Activated CD4-positive, alpha-beta T cell treated with anti-CD3 and anti-CD28 coated beads, Interleukin-2, amount 10 ng/mL, durations not matched to agents 7 days and 5 days (primary cell): ENCODE results near the gene PRR33. TPM values are rescaled to one million over a fixed set of nuclear protein-coding genes. Genes with fewer than 3 reads are reported as not detected.

Source experiments
- CTCF ChIA-PET: fragments of 350-600 bp; sonication (Branson Sonifier 250); formaldehyde crosslinking; loops from one replicate; lab custom pipeline; 2021; ENCODE audit warnings: antibody characterized with exemption; lab: Charles Lee
- POLR2A ChIA-PET: fragments of 350-600 bp; sonication (Branson Sonifier 250); formaldehyde crosslinking; loops from one replicate; lab custom pipeline; 2021; ENCODE audit warnings: antibody characterized with exemption; lab: Charles Lee
- DNase-seq: peaks from one replicate; pipeline ENCODE4 v3.0.0-alpha.2; 2020
- H3K27ac Mint-ChIP-seq: one replicate; pipeline ENCODE4 v1.8.0; 2021; ENCODE audit warnings: mild to moderate bottlenecking, moderate library complexity, mixed read lengths
- H3K27me3 Mint-ChIP-seq: one replicate; pipeline ENCODE4 v1.8.0; 2021; ENCODE audit warnings: mixed read lengths
- H3K36me3 Mint-ChIP-seq: one replicate; pipeline ENCODE4 v1.8.0; 2021; ENCODE audit warnings: low read depth, mixed read lengths
- H3K4me1 Mint-ChIP-seq: one replicate; pipeline ENCODE4 v1.8.0; 2021; ENCODE audit warnings: mixed read lengths
- H3K4me3 Mint-ChIP-seq: one replicate; pipeline ENCODE4 v1.8.0; 2021; ENCODE audit warnings: mild to moderate bottlenecking, moderate library complexity, mixed read lengths
- H3K9me3 Mint-ChIP-seq: one replicate; pipeline ENCODE4 v1.8.0; 2021; ENCODE audit warnings: mixed read lengths
- total RNA-seq, 2 experiments: library from RNA; stranded (reverse); gene quantifications; one replicate each; pipeline ENCODE4 v1.2.3, GENCODE V29; 2021

The PRR33 gene
- total RNA-seq, 2 experiments from 2014 or later: 0.05 TPM; not detected in 1

DNA sequence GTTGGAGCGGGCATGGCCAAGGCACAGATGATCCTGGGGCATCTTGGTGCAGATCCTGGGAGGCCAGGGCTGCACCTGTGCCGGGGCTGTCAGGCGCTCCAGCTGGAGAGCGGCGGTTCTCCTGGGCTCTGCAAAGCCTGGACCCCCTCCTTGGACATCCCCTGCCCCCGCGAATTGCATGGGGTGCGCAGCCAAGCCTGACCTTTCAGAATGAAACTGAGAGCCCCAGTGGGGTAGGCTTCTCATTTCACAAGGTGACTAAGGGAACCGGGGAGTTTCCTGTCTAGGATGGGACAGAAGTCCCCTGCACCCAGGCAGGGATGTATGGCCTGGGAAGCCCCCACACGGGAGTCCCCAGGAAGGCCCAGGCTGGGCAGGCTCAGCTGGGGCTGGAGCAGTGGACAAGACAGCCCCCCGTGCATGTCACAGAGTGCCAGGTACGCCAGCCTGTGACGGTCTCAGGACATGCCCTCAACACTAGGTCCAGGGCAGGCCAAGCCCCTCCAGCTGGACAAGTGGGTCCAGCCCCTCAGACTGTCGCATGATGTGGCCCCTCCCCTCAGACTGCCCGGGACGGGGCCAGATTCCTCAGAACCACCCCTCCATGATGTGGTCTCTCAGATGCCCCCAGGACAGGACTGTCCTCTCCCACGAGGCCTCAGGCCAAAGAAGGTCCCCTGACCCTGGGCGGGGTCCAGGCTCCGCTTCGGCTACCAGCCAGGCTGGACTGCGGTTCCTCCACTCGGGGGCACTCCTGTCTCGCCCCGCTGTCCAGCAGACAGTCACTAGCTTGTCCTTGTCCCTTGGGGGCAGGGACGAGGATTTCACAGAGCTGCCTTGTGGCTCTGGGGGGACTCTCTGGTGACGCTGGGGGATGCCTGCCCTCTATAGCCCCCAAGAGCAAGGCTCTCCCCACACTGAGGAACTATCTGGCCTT, 36.5 kb downstream of the PRR33 start:
- Mint-ChIP-seq H3K4me3 (peak overlapping the region; percentile 99), H3K36me3 (peaks cover 32% of the 10 kb centered on the region), H3K27me3 (no peaks in the 10 kb centered on the region), H3K27ac (no peak overlapping the region), H3K4me1 (peaks cover 42% of the 10 kb centered on the region), H3K9me3 (no peaks in the 10 kb centered on the region)
- no peak for DNase-seq
- POLR2A ChIA-PET: no interaction called here
- CTCF ChIA-PET: interaction anchor here (0.6 to 2.0 kb wide), 3 partner anchors 21 to 27 kb away, joined by 3 to 10 read pairs (median 4); no protein-coding TSS in a partner anchor

DNA sequence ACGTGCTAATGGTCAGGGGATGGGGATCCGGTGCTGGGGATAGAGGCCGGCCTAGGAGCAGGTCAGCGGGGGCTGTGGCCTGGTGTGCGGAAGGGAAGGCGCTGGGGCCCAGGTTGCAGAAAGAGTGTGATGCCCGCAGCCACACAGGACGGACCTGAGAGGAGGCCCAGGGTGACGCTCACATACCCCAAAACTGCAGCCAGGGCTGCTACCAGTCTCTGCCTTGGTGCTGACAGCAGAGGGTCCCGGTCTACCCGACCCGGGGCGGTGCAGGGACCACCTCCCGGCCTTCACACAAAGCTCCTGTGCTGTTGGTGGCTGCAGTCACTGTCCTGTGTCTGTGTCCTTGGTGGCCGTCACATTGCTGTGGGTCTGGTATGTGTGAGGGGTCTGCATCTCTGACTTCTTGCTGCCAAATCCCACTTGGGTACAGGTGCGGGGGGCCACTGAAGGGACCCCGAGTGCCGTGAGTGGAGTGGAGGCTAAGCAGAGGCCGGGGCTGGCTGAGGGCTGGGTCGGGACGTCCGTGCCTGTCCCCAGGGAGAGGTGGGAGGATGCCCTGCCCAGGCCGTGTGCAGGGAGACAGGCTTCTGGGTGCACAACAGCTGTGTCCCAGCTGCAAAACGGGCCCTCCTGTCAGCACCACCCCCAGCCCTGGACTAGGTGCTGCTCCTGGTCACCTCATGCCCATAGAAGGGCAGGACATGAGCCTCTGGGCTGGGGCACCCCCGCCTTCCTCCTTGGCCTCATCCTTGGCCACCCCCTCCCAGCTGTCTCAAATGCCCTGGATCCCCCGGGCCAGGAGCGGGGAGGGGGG, 37.4 kb downstream of the PRR33 start:
- ChIA-PET POLR2A (interaction anchor here (1.1 kb wide), 1 partner anchor 28 kb away, joined by 3 read pairs; no protein-coding TSS in a partner anchor), CTCF (interaction anchor here (1.0 to 2.2 kb wide), 4 partner anchors 16 to 296 kb away, joined by 3 to 12 read pairs (median 4); no protein-coding TSS in a partner anchor)
- Mint-ChIP-seq H3K4me1 (peaks cover 50% of the 10 kb centered on the region), H3K36me3 (peaks cover 31% of the 10 kb centered on the region), H3K27me3 (no peaks in the 10 kb centered on the region), H3K4me3 (peak overlapping the region; percentile 99), H3K9me3 (no peaks in the 10 kb centered on the region), H3K27ac (peak overlapping the region; percentile 96)
- DNase-seq: no peak

DNA sequence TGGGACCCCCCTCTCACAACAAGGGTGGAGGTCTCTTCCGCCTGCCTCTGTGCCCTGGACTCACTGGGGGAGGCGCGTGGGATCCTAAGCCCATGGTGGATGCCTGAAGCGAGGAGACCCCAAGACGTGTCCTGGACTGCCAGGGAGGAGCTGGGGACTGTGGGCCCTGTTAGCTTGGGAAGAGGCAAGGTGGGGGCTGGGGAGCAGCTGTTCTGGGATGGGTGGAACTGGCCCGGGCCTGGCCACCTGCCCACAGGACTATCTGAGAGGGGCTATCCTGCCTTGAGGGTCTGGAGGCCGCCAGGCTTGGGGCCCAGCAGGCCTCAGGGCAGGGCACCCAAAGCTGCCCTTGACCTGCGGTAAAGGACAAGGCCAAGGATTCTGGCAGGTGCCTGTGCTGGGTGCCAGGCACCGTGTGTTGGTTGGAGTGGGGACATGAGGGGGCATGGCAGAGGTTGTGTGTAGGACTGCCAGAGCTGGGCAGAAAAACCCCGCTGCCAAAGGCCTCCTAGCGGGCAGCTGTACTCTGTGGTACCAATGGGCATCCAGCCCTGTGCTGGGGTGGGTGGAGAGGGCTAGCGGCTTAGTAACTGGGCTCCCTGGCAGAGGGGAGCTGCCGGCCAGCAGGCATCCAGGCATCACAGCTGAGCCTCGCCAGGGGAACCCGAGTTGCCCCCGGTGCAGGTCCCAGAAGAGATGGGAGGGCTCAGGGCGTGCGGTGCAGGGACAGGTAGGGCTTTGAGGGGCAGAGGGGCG, 38.1 kb downstream of the PRR33 start:
- peaks cover 57% of the 10 kb centered on the region for H3K4me1 Mint-ChIP-seq
- H3K9me3 Mint-ChIP-seq: no peaks in the 10 kb centered on the region
- no peaks in the 10 kb centered on the region for H3K27me3 Mint-ChIP-seq
- peak; percentile 45 for DNase-seq
- CTCF ChIA-PET: interaction anchor here (1.0 to 2.2 kb wide), 4 partner anchors 17 to 297 kb away, joined by 3 to 12 read pairs (median 4); no protein-coding TSS in a partner anchor
- peaks cover 27% of the 10 kb centered on the region for H3K36me3 Mint-ChIP-seq
- peak overlapping the region; percentile 99 for H3K4me3 Mint-ChIP-seq
- POLR2A ChIA-PET: interaction anchor here (1.1 kb wide), 1 partner anchor 29 kb away, joined by 3 read pairs; no protein-coding TSS in a partner anchor
- peak overlapping the region; percentile 96 for H3K27ac Mint-ChIP-seq

DNA sequence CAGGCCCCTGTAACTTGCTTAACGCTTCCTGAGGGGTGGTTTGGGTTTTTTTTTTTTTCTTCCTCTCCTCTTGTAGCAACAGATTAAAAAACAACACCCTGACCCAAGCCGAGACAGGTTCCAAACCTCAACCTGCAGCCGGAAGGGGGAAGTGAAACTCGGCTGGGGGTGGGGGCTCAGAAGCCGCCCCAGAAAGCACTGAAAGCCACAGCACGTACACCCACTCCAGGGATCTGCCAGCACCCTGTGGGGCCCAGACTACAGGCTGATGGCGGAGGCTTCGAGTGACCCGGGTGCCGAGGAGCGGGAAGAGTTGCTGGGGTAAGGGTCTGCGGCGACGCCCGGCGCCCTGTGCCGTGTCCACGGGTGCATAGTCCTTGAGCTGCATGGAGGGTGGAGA, 38.8 kb downstream of the PRR33 start, which contains the start of gene LSP1:
Gene LSP1 (plus strand): TSS at position 208 of the 400 bp plus-strand sequence. CDS start 61 bp downstream, at position 269.
- H3K36me3 Mint-ChIP-seq: peaks cover 24% of the 10 kb centered on the region
- peaks cover 61% of the 10 kb centered on the region for H3K4me1 Mint-ChIP-seq
- H3K27me3 Mint-ChIP-seq: no peaks in the 10 kb centered on the region
- ChIA-PET CTCF (interaction anchor here (0.7 to 2.2 kb wide), 6 partner anchors 13 to 29 kb away, joined by 3 to 12 read pairs (median 4); no protein-coding TSS in a partner anchor), POLR2A (interaction anchor here (1.1 kb wide), 1 partner anchor 30 kb away, joined by 3 read pairs; no protein-coding TSS in a partner anchor)
- DNase-seq: peak; percentile 92
- no peaks in the 10 kb centered on the region for H3K9me3 Mint-ChIP-seq
- peak within 1 kb of the TSS; percentile 99 for H3K4me3 Mint-ChIP-seq
- H3K27ac Mint-ChIP-seq: peak within 1 kb of the TSS; percentile 96

GRCh38 chr11:1852271-1852876, 39.3 kb downstream of the PRR33 start:
- H3K27ac Mint-ChIP-seq: peak overlapping the region; percentile 96
- peaks cover 62% of the 10 kb centered on the region for H3K4me1 Mint-ChIP-seq
- no peaks in the 10 kb centered on the region for H3K9me3 Mint-ChIP-seq
- POLR2A ChIA-PET: interaction anchor here (1.0 kb wide), 1 partner anchor 36 kb away, joined by 3 read pairs; no protein-coding TSS in a partner anchor
- H3K36me3 Mint-ChIP-seq: peaks cover 24% of the 10 kb centered on the region
- CTCF ChIA-PET: interaction anchor here (0.7 to 2.2 kb wide), 5 partner anchors 14 to 158 kb away, joined by 3 to 12 read pairs (median 3); no protein-coding TSS in a partner anchor
- no peaks in the 10 kb centered on the region for H3K27me3 Mint-ChIP-seq
- no peak for DNase-seq
- H3K4me3 Mint-ChIP-seq: peak overlapping the region; percentile 99

- ChIA-PET CTCF (interaction anchor here (0.6 to 3.1 kb wide), 11 partner anchors 10 to 300 kb away, joined by 3 to 20 read pairs (median 4); no protein-coding TSS in a partner anchor), POLR2A (interaction anchor here (1.0 kb wide), 1 partner anchor 37 kb away, joined by 3 read pairs; no protein-coding TSS in a partner anchor)
- Mint-ChIP-seq H3K4me3 (peak overlapping the region; percentile 99), H3K36me3 (peaks cover 24% of the 10 kb centered on the region), H3K4me1 (peaks cover 67% of the 10 kb centered on the region), H3K9me3 (no peaks in the 10 kb centered on the region), H3K27ac (peak overlapping the region; percentile 96), H3K27me3 (no peaks in the 10 kb centered on the region)
- no peak for DNase-seq
Measured at GRCh38 chr11:1851468-1852180, 40.1 kb downstream of the PRR33 start.

DNA sequence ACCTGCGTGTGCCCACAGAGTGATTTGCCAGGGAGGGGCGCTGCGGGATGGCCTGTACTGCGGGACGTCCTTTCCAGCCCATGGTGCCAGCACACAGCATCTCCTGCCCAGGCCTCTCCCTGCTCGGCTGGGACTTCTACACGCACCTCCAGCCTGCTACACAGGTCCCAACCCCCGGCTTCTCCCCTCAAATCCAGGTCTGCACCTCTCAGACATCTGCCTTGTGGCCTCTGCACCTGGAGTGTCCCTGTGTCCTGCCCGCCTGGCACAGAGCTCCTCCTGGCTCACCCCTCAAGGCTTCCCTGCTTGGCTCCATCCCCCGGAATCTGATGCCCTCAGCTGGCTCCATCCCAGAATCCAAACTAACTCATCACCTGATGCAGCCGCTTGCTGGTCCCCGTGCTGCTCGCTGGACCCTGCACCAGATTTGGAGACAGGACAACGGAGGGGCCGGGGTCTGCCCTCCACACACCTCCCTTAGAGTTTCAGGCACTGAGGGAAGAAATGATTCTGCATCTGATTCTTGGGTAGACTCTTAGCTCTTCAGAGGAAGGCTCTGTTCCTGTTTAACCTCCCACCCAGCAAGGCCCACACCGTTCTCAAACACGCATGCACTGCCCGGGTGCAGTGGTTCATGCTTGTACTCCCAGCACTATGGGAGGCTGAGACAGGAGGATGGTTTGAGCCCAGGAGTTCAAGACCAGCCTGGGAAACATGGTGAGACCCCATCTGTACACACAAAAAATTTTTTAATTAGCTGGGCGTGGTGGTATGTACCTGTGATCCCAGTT, 42.9 kb downstream of the PRR33 start:
- H3K4me1 Mint-ChIP-seq: peaks cover 85% of the 10 kb centered on the region
- H3K36me3 Mint-ChIP-seq: peaks cover 13% of the 10 kb centered on the region
- ChIA-PET CTCF (interaction anchor here (0.7 to 3.6 kb wide), 13 partner anchors 9 to 303 kb away, joined by 3 to 20 read pairs (median 5); partner anchors contain the start of genes MRPL23 and TNNI2), POLR2A (interaction anchor here (0.6 kb wide), 1 partner anchor 40 kb away, joined by 3 read pairs; no protein-coding TSS in a partner anchor)
- no peak for DNase-seq
- H3K27ac Mint-ChIP-seq: peak overlapping the region; percentile 96
- no peaks in the 10 kb centered on the region for H3K9me3 Mint-ChIP-seq
- H3K4me3 Mint-ChIP-seq: no peak overlapping the region
- no peaks in the 10 kb centered on the region for H3K27me3 Mint-ChIP-seq

DNA sequence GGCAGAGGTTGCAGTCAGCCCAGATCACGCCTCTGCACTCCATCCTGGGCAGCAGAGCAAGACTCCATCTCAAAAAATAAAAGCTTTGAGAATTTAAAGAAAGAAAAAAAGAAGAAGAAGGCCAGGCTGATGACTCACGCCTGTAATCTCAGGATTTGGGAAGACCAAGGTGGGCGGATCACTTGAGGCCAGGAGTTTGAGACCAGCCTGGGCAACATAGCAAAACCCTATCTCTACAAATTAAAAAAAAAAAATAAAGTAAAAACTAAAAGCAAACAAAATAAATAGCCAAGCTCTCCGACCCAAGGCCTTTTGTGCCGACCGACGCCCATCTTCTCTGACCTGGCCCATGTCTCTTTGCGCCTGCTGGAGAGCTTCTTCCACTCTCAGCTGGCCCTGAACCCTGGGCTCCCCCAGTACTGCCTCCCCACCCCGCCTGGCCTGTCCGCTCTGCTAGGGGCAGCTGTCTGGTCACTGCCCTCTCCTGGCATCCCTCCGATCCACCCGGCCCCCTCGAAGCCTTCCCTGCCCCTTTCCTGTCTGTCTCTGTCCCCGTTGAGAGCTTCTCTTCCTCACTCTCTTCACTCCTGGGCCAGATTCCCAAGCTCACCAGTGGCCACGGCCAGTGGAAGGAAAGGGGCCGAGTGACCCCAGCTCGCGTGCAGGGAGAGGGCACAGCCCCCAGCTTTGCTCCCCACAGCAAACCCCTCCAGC, 43.6 kb downstream of the PRR33 start:
- Mint-ChIP-seq H3K27me3 (no peaks in the 10 kb centered on the region), H3K27ac (peak overlapping the region; percentile 70), H3K36me3 (peaks cover 6% of the 10 kb centered on the region), H3K9me3 (no peaks in the 10 kb centered on the region), H3K4me1 (peaks cover 92% of the 10 kb centered on the region), H3K4me3 (no peak overlapping the region)
- ChIA-PET CTCF (interaction anchor here (0.7 to 3.6 kb wide), 13 partner anchors 10 to 304 kb away, joined by 3 to 20 read pairs (median 5); partner anchors contain the start of gene TNNI2), POLR2A (interaction anchor here (0.6 kb wide), 1 partner anchor 41 kb away, joined by 3 read pairs; no protein-coding TSS in a partner anchor)
- no peak for DNase-seq

DNA sequence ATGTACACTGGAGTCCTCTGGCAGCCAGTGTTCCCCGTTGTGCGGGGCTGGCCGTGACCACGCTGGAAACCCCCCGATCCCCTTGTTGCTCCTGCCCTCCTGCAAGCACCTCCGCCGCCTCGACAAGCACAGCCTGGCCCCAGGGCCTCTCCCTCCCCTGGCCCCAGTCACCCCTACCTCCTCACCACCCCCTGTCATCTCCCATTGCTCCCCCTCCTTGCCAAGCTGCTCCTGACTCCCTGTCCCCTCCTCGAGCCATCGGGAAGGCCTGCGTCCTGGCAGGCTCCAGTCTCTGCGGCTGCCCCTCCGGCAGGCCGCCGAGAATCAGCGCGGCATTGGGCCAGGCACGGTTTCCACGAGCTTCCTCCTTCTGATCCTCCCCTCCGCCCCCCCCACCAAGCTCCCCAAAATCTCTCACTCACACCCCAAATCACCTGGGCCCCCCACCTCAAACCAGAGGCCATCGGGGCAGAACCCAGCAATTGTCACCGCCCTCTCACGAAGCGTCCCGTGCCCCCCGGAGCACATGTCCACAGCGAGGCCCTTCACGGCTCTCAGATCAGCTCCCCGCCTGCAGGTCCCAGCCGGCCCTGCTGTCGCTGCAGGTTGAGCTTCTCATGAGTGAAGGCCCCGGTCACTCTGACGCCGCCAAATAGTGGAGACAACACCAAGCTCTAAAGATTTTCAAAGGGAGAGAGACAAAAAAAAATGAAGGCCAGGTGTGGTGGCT, 44.5 kb downstream of the PRR33 start:
- Mint-ChIP-seq H3K36me3 (no peaks in the 10 kb centered on the region), H3K9me3 (no peaks in the 10 kb centered on the region), H3K4me1 (peaks cover 89% of the 10 kb centered on the region), H3K27me3 (no peaks in the 10 kb centered on the region), H3K4me3 (no peak overlapping the region), H3K27ac (peak overlapping the region; percentile 77)
- DNase-seq: no peak
- ChIA-PET POLR2A (interaction anchor here (0.7 kb wide), 1 partner anchor 233 kb away, joined by 3 read pairs; no protein-coding TSS in a partner anchor), CTCF (interaction anchor here (0.6 to 3.6 kb wide), 9 partner anchors 9 to 545 kb away, joined by 3 to 18 read pairs (median 6); partner anchors contain the start of gene TNNI2)
